HG02588 (cell line): ENCODE data around the gene SMG5.

Experiments used
- ATAC-seq: cut with Tn5 transposase; IDR thresholded peaks from one replicate; pipeline ENCODE4 v1.9.1; 2021; ENCODE audit warnings: mild to moderate bottlenecking, moderate library complexity; ENCODE audit not compliant: unreplicated experiment

Gene SMG5

DNA sequence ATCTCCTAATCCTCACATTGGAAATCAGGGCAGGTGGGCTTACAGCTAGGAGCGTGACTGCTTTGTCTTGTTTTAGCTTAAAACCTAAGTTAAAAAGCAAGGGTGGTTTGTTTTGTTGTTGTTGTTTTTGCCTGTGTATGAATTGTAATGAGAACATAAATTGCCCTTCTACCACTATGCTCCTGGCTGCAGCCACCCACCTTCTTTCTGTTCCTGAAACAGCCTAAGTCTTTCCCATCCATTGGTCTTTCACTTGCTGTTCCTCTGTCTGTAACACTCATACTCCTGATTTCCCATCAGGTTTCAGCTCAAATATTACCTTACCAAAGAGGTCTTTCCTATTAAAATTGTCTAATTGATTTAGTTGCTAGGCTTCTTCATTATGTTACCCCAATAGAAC, 896 bp upstream of the SMG5 start:
- ATAC-seq = no peak

DNA sequence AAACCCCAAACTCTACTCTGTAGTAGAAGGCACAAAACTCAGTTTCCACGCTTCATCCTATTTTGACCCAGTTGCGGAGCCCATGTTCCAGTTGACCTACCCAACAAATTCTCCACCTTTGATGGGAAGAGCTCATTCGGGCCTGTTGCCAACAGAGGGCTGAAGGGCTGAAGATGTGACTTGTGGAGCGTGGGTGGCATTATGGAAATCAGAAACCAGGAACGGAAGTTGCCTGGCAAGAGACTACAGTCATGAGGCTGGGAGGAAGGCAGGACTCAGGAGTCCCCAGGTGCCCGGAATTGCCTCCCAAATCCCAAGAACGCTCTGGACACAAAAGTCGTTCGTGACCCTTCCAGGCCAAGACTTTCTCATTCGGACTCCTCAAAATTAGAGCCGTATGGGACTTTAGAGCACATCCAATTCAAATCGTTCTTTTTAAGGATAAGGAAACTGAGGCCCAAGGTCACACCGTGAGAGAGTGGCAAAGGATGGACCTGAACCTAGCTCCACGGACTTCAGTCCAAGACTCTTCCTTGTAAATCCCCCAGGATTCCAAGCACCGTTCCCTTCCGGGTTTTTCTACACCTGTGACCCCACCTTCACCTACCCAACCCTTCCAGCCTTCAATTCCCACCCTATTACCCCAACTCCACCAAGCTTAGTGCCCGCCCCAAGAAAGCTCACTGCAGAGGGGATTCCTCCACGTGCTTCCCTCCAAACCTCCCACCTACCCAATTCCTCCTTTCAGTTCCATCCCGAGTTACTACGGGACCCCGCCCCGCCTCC, 739 bp downstream of the SMG5 start:
- no peak for ATAC-seq

DNA sequence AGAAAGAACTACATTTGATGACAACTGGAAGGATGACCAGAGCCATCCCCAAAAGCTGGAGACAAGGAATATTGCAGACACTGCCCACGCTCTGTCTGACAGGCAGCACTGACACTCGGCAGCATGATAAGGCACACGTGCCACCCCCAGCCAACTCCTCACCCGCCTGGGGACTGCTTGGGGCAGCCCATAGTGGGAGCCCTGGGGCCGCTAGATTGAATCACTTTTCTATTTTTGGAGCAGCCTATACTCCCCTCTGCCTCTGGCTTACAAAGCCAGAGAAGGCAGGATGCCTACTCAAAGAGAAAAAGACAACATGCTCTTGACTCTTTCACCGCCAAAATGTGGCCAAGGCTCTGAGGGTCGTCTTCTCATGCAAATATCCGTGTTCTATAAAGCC, 1.3 kb downstream of the SMG5 start:
- peak; percentile 39 for ATAC-seq

DNA sequence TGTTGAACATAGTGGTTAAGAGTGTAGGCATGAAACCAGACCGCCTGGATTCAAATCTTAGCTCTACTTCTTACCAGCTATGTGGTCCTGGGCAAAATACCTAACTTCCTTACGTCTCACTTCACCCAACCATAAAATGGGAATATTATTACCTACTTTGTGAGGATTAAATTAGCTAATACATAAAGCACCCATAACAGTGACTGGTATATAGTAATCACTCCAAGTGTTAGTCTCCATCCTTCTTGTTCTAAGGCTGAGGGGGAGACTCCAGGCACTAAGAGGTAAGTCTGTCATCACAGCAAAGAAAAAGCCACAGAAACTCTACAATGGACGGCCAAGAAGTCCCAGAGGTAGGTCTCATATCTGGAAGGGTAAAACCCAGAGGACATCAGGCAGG, 2.8 kb downstream of the SMG5 start:
- ATAC-seq = no peak

DNA sequence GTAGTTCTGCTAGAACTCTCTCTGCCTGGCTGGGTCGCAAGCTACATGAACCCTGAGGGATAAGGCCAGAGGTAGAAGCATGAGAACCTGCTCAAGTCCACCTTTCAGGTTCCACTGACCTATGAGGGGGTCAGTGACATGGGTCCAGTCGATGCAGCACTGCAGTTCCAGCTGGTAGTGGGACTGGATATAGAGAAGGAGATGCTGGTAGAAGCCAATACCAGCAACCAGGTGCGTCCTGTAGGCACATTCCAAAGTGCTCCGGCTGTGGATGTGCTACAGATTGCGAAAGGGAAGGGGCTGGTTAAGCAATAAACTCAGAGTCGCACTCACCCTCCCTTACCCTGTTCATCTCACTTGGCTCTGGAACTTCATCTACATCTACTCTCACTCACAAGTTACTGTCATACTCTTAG, 5.7 kb downstream of the SMG5 start:
- ATAC-seq = no peak

DNA sequence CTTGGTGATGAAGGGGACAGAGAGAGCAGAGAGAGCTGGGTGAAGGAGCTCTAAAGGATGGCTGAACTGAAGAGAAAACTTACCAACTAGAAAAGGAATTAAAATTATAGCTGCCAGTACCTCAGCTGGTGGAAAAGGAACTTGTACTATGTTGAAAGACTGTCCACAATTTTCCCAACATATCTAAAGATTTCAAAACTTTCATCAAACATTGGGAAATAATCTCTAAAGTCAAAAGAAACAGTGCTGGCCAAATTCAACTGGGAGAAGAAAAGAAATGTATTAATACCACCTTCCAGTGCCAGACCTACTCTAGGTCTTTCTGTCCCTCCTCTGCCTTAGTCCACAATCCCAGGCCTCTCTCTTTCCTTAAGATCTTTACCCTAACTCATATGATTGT, 6.1 kb downstream of the SMG5 start:
- ATAC-seq = no peak

DNA sequence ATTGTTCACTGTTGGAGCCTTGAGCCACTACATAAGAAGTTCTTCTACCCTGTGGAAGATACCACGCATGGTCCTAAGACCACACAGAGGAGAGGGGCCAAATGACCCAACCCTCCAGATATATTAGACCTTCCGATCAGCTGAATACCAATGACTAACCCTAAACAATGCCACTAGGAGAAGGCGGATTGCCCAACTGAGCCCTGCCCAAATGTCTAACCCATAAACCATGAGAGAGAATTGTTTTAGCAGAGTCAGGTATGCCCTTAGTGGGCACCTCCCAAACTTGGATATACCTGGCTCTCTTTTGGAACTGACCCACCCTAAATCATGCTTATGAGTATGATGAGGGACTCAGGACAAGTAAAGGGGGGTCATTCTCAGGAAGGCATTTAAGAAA, 12.3 kb downstream of the SMG5 start:
- no peak for ATAC-seq

DNA sequence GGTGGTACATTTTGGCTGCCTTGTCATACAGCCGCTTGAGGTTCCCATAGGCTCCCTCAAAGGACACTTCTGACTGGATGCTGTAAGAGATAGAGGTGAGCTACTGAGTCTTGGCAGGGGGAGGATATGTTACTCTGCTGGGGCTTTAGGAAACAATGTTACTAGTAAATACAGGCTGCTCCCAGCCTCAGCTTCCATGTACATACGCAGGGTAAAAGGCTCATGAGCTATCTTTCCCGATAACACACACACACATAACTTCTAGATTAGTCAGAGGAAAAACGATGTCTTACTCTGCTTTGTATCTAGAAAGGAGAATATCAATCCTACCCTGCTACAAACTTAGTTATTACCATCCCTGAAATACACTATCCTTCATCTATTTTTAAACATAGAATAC, 14.3 kb downstream of the SMG5 start:
- ATAC-seq = no peak

DNA sequence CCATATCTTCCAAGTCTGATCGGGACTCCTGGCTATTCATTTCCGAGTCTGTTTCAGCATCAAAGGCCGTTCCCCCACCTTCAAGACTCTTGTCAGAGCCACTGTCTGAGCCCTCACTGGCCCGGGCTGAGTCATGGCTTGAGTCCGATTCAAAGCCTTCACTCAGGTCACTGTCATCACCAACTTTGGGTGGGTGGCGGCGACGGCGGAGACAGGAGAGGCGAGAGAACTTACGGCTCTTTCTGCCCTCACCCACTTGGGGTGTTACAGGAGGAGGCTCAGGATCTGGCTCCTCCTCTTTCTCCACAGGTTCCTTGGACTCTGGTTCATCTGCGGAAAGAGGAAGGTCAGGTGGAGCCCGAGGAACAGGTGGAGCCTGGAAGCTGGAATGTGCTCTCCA, 16.6 kb downstream of the SMG5 start:
- ATAC-seq = no peak

DNA sequence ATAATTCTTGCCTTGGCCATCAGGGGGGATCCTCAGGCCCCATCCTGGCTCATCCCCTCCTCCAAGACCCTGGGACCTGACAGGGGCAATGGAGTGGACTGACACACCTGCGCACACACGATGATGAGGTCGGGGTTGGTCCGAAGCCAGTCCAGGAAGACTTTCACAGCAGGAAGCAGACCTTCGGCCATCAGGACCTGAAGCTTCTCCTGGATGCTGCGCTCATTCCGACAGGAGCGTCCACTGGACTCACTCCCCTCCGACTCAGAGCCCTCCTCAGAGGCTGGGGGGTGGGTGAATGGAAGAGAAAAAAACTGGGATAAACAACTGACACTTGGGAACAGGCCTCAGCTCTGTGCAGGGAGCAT, 19.4 kb downstream of the SMG5 start:
- ATAC-seq = no peak

DNA sequence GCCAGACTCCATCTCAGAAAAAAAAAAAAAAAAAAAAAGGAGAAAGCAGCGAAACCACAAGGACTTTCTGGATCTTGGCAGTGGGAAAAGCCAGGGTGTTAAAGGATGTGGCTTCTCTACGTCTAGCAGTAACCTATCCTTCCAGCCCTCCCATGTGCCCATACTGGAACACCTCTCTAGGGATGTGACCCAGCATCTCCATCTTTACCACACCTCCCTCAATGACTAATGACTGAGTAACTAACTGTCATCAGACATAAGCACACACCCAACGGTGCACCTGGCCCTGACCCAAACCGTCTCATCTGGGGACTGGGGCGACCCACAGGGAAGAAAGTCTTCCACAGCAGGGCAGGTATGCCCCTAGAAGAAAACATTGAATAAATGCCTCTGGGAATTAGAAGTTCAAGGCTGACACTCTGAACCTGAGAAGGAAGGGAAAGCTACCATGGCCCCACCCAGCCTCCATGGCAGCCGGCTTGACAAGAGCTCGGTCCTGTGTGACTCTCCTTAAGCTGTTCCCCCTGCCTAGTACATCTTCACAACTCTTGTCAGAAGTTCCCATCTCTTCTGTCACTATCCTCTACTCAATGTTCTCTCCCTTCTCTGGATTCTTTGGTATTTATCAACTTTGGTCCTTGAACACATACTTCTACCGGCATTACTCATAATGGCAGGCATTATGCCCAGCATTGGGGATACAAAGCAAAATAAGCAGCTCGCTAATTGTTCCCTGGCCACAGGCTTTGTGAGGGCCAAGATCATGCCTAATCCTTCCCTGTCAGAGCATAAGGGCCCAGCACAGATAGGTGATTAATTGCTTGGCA, 20.0 kb downstream of the SMG5 start:
- no peak for ATAC-seq

DNA sequence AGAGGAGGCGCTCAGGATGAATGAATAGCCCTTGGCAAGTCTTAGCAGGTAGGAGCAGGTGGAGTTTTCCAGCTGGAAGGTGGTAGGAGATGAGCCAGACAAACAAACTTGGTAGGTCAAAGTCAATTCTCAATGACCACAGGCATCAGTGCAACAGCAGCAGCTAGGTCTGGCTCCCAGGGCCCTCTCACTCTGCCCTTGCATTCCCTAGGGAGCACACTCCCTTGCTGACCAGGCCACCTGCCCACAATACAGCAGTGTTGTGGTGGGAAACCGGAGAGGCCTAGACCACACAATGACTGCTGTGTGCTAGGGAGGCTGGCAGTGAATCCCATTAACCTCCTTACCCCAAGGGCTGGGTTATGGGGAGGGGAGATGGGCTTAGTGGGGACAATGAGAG, 21.7 kb downstream of the SMG5 start:
- ATAC-seq = no peak

DNA sequence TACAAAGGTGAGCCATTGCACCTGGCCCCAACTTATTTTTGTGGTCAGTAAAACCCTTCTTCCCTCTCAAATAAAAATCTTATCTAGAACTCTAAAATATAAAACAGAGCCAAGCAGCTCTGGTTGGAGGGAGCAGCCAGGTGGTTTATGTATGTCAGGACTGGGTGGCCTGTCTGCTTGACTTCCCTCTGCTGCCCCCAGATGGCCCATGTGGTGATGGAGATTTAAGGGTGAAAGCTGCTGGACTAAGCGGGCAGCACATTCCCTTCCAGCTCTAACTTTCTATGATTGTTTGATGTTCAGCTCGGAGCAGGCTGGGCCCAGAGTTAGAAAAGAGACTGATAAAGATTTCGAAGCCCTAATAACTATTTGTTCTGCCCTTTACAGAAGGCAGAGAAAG, 22.8 kb downstream of the SMG5 start:
- ATAC-seq = no peak

DNA sequence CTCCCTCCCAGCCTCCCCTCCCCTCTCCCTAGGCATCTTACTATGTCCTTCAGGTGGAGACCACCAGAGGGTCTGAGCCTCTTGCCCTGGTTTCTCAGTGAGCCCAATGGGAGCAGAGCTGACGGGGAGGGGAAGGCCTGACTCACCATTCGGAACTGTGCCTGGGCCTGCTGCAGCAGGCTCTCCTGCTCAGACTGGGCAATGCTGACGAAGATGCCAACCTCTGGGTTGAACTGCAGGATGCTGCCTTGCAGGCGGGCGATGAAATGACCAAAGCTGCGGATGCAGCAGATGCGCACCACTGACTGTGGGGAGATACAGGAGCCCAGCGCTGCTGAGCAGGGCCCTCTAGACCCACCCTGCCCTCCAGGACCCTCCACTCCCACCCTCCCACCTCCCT, 23.8 kb downstream of the SMG5 start:
- no peak for ATAC-seq

DNA sequence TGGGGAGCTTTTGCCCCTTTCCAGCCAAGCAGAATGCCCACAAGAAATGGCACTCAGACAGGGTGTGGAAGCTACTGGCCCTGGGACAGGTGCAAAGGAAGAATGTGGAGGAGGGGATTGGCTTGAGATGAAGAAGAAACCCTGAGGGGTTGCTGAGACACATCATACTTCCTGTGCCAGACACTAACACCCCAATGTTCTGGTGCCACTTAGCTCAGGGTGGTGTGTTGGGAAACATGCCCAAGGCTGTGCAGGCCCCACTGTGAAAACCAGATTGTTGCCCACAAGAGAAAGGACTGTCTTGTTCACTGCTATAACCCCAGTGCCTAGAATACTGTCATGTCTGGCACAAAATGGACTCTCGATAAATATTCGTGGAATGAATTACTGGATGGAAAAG, 24.9 kb downstream of the SMG5 start:
- ATAC-seq = no peak

DNA sequence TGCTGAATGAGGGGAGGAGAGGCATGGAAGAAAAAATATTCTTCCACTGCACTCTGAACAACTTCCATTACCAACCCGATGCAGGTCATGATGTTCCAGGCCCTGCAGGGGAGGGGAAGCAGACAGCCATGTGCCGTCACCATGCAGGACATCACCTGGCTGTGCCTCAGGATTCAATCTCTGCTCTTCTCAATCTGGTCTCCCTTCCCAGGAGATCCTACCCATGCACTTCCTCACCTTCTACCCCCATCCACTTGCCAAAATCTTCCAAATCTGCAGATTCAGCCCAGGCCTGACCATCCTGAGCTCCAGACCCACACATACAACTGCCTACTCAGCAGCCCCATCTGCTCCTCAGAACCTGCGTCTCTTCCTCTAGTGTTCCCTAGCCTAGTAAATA, 29.0 kb downstream of the SMG5 start:
- ATAC-seq = no peak

DNA sequence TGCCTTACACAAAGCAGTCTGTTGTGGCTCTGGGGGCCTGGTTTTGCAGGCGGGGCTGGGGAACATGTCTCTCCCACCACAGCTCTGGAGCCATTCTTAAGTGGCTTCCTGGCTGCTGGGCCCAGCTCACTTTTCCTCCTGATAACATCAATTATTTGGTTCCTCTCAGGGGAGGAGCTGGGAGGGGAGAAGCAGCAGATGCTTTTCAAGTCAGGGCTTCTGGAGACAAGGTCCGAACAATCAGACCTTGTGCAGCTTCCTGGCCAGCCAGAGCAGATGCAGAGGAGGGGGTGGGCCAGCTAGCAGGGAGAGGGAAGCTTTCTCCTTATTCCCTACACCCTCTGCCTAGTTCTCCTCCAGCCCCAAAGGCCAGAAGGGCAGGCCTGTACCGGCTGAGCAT, 31.1 kb downstream of the SMG5 start:
- no peak for ATAC-seq

DNA sequence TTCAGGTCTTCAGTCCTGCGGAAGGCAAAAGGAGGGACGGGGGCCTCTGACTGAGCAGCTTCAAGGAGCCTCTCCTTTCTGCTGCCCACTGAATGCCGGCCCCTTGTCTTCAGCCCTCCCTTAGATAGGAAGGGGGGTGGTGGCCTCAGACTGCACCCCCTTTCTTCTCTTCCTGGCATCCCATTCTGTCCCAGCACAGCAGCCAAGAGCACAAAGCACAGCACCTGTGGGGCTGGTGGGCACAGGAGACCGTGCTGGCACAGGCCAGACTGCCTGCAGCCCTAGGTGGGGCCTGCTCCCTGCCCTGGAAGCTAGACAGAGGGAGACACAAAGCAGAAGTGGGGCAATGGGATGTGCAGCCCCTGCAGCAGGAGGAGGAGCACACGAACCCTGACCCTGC, 33.0 kb downstream of the SMG5 start:
- ATAC-seq = no peak

DNA sequence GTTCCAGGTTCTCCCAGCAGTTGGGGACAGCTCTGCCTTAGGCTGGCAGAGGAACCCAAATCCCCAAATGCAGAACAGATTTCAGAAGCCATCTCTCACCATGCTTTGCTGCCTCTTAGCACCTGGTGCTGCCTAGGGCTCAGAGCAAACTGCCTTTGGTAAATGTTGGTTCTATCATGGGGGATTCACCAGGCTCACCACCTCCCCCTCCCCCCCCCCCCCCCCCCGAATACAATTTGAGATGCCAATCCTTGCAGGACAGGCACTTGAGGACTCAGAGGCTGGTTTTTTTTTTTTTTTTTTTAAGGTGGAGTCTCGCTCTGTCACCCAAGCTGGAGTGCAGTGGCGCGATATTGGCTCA, 34.3 kb downstream of the SMG5 start:
- ATAC-seq = no peak

DNA sequence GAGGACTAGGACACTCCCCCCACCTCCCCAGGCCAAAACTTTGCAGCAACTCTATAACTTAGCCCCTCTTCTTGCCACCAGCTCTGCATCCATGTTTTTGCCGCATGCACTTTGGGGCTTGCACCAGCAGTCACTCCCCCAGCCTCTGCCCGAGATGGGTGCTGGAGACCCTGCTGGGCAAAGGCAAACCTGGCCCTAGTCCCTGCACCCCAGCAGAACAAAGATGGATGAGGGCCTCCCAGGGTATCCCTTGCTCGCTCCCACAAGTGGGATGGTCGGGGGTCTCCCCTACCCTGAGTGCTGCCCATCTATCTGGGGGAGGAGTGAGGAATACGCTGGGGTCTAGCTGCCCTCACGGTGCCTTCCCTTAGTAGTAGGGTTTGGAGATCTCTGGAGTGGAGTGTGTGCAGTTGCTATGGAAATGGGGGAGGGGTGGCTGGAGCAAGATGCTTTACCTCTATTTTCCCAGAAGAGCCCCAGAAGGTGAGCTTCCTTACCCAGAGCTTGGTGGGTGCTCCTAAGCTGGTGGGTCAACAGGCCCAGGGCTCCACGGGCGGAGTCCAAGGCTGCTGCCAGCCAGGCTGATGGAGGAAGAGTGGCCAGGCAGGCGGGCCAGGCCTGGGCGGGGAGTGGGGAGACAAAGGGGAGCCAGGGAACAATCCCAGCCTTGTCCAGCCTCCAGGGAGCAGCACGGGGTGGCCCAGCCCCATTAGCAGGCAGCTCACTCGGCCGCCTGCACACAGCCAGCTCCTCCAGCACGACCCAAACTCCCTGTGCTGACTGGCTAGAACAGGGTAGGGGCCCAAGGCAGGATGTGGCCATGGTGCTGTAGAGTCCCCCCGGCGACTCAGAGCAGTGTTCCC, 34.9 kb downstream of the SMG5 start, which contains the start of gene PAQR6:
Gene PAQR6 (minus strand): TSS at position 597 of the 863 bp plus-strand sequence. CDS start 1,325 bp downstream, outside the sequence.
- ATAC-seq = no peak

DNA sequence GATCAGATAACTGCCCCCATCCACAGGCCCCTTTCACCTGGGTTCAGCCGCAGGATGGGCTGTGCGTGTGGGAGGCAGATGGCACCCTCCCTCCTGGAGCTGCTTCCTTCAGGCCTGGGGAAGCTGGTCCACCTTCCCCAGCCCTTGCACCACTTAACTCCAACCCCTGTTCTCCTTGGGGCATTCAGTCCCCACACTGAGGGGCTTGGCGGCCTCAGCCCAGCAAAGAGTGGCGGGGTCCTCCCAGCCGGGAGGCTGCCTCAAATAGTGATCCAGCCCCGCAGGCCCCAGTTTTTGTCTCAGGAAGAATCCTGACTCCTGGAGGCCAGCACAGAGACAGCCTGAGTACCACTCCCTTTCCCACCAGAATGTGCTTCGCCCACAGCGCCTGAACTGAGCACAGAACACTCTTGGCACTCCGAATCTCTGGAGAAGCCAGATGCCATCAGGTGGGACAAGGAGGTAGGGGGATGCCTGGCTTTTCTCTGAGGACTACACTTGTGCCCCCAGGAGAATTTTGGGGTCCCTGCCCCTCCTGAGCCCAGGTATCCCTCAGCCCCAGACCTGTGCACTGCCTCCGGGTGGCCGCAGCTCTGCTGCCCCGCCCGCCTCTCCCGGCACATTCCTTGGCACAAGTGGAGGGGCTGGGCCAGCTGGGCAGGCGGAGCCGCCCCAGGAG, 35.7 kb downstream of the SMG5 start:
- no peak for ATAC-seq
